Thoracic aorta (tissue), 2 donors: ENCODE data around the gene PIP5K1A. TPM values are rescaled to one million over a fixed set of nuclear protein-coding genes. Genes with fewer than 3 reads are reported as not detected.
"Not testable (repeated sequence)": the region's sequence is repeated elsewhere in the genome, so short reads cannot be mapped to it uniquely, and the experiment has no call there.

Source experiments
- ATAC-seq: fragments of 150-250 bp; one replicate; pipeline ENCODE4 v1.8.0; 2017; ENCODE audit warnings: low read depth; ENCODE audit not compliant: insufficient number of reproducible peaks, low FRiP score
- DNase-seq: peaks from one replicate; pipeline ENCODE4 v3.0.0-alpha.2; 2020; ENCODE audit warnings: low spot score
- H3K27ac ChIP-seq, 2 donors: fragments of 200-600 bp; sonication (generic); 1 replicate in 1 of 2; 2 replicates in 1 of 2; pipeline ENCODE4 v1.5.1; 2016; ENCODE audit warnings: mild to moderate bottlenecking in 2 of 2, moderate library complexity in 2 of 2
- H3K27me3 ChIP-seq: fragments of 200-600 bp; sonication (generic); replicated peaks from 2 replicates; pipeline ENCODE4 v1.6.0; 2016; ENCODE audit warnings: mild to moderate bottlenecking; ENCODE audit not compliant: insufficient read depth
- H3K36me3 ChIP-seq: fragments of 200-600 bp; sonication (generic); one replicate; pipeline ENCODE4 v1.5.1; 2016
- H3K4me1 ChIP-seq, 2 donors: fragments of 200-600 bp; sonication (generic); 1 replicate in 1 of 2; 2 replicates in 1 of 2; pipeline versions ENCODE4 v1.5.1 to v1.6.0; 2016; ENCODE audit warnings: low read depth in 2 of 2, mild to moderate bottlenecking in 1 of 2; ENCODE audit not compliant: control insufficient read depth in 1 of 2
- H3K4me3 ChIP-seq: fragments of 200-600 bp; sonication (generic); 2 replicates; pipeline ENCODE4 v1.5.1; 2016; ENCODE audit warnings: mild to moderate bottlenecking
- H3K9me3 ChIP-seq: fragments of 200-600 bp; sonication (generic); 2 replicates; pipeline ENCODE4 v1.5.1; 2016
- total RNA-seq, 2 donors: library from RNA; depleted of rRNA; stranded (reverse); fragments of >200 nt; gene quantifications; one replicate each; pipeline versions ENCODE4 v1.1.0 to v1.2.3, GENCODE V29; 2016
- TF ChIP-seq, protein P1 (sequence below): fragments of 200-600 bp; sonication (generic); IDR thresholded peaks from one replicate; pipeline ENCODE4 v1.5.1; 2019; ENCODE audit warnings: antibody characterized with exemption

The PIP5K1A gene
- total RNA-seq, 2 donors from 2014 or later = 49.7 to 97.6 TPM

DNA sequence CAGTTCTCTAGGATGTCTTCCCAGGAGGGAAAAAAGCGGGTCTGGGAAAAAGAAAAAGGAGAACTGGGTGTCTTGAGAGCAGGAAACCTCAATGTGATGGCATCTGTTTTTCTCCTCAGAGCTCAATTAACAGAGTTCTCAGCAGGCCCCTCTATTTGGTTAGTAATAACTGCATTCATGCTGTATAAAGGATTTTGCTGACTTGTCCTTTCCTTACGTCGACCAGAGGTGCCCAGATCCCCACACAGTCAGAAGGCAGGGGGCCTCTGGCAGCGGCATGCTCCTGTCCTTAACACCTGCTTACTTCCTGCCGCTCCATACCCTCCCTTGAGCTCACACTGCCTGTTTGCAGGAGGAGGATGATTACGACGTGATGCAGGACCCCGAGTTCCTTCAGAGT lies 68.5 kb downstream of the PIP5K1A start:
- DNase-seq = no peak
- Histone ChIP-seq H3K27ac (no peak overlapping the region), H3K4me3 (no peak overlapping the region), H3K9me3 (no peaks in the 10 kb centered on the region), H3K36me3 (peaks cover 41% of the 10 kb centered on the region), H3K4me1 (no peaks in the 10 kb centered on the region), H3K27me3 (no peaks in the 10 kb centered on the region)
- TF ChIP-seq, protein P1, sequence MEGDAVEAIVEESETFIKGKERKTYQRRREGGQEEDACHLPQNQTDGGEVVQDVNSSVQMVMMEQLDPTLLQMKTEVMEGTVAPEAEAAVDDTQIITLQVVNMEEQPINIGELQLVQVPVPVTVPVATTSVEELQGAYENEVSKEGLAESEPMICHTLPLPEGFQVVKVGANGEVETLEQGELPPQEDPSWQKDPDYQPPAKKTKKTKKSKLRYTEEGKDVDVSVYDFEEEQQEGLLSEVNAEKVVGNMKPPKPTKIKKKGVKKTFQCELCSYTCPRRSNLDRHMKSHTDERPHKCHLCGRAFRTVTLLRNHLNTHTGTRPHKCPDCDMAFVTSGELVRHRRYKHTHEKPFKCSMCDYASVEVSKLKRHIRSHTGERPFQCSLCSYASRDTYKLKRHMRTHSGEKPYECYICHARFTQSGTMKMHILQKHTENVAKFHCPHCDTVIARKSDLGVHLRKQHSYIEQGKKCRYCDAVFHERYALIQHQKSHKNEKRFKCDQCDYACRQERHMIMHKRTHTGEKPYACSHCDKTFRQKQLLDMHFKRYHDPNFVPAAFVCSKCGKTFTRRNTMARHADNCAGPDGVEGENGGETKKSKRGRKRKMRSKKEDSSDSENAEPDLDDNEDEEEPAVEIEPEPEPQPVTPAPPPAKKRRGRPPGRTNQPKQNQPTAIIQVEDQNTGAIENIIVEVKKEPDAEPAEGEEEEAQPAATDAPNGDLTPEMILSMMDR = no peak
- no peak for ATAC-seq

DNA sequence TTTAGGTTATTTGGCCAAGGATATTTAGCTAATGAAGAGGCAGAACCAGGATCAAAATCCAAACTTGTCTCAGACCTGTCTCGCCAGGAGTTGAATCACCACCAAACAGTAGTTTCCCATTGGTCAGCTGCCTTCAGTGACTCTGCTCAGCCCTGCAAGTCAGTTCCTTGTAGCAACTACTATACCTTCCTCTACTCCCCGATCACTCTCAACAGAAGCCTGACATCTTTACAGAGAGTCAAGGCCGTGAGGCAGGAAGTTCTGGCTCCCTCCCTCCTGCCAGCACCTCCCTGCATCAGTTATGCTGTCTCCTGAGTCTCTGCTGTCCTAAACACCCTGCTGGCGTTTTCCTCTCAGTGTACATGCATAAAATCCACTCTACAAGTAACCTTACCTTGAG lies 69.4 kb downstream of the PIP5K1A start:
- Histone ChIP-seq H3K27me3 (no peaks in the 10 kb centered on the region), H3K27ac (no peak overlapping the region), H3K4me3 (no peak overlapping the region), H3K9me3 (no peaks in the 10 kb centered on the region), H3K36me3 (peaks cover 41% of the 10 kb centered on the region), H3K4me1 (no peaks in the 10 kb centered on the region)
- TF ChIP-seq, protein P1 = no peak
- DNase-seq (no peak), ATAC-seq (no peak)

DNA sequence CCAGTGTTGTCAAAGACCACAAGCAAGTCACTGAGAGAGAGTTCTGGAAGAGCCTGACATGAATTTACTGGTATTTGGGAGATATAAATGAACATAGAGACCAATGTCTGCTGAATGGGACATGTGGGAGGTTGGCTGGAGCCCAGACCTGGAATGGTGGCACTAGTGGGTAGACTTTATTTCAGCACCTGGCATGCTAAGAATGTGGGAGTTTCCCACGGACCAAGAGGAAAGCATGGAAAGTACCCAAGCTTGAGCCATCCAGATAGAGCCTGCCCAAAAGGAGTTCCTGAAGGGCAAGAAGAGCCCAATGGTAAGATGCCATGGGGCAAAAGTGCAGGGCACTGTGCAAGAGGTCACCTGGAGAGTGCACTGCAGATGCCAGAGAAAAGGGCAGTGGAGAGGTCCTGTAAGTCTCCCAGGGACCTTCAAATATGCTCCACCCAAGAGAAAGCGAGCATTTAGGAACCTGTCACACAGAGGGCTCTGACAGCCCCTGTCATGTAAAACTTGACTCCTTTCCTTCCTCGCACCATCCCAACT lies 75.6 kb downstream of the PIP5K1A start:
- Histone ChIP-seq H3K4me1 (no peaks in the 10 kb centered on the region), H3K27ac (no peak overlapping the region), H3K27me3 (no peaks in the 10 kb centered on the region), H3K4me3 (no peak overlapping the region), H3K9me3 (no peaks in the 10 kb centered on the region), H3K36me3 (peaks cover 6% of the 10 kb centered on the region)
- no peak for ATAC-seq
- DNase-seq = no peak
- TF ChIP-seq, protein P1 = no peak

DNA sequence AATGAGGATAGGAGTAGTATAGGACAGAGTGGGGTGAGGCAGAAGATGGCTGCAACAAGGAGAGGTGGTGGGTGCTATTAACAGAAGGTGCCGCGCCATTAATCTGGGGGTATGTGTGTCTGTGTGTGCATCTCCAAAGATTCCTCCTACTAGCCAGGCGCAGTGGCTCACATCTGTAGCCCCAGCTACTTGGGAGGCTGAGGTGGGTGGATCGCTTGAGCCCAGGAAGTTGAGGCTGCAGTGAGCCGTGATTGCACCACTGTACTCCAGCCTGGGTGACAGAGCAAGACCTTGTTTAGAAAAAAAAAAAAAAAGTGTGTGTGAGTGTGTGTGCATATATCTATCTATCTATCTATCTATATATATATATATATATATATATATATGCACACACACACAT lies 77.0 kb downstream of the PIP5K1A start:
- not testable (repeated sequence) for H3K27ac ChIP-seq, ATAC-seq, H3K4me1 ChIP-seq, H3K27me3 ChIP-seq, DNase-seq, H3K4me3 ChIP-seq, H3K9me3 ChIP-seq, H3K36me3 ChIP-seq

DNA sequence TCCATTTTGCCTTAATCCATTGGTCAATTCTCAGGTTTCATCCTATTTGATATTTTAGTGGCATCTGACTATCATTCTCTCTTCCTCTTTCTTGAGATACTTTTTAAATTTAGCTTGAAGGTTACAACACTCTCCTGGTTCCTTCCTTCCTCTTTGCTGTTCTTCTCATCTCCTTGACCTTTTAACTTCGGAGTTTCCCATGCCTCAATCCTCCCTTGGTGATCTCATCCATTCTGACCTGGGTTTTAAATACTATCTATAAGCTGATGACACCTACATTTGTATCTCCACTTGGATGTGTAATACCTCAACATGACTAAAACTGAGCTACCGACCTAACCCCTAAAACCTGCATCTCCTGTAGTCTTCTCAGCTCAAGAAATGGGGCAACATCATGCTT lies 78.9 kb downstream of the PIP5K1A start:
- DNase-seq (no peak), ATAC-seq (no peak)
- Histone ChIP-seq H3K27ac (no peak overlapping the region), H3K36me3 (no peaks in the 10 kb centered on the region), H3K4me3 (no peak overlapping the region), H3K9me3 (no peaks in the 10 kb centered on the region), H3K27me3 (no peaks in the 10 kb centered on the region), H3K4me1 (peaks cover 0 to 5% of the 10 kb centered on the region in 2 donors)
- TF ChIP-seq, protein P1 = no peak
